Measurements from ENCODE around the gene ZWILCH. TPM values are rescaled to one million over a fixed set of nuclear protein-coding genes. Genes with fewer than 3 reads are reported as not detected.

Gene ZWILCH
- total and polyA plus RNA-seq, 2 donors (not counting 1 experiment from before 2014, with no cell fraction given), result 14.5 to 25.4 TPM

DNA sequence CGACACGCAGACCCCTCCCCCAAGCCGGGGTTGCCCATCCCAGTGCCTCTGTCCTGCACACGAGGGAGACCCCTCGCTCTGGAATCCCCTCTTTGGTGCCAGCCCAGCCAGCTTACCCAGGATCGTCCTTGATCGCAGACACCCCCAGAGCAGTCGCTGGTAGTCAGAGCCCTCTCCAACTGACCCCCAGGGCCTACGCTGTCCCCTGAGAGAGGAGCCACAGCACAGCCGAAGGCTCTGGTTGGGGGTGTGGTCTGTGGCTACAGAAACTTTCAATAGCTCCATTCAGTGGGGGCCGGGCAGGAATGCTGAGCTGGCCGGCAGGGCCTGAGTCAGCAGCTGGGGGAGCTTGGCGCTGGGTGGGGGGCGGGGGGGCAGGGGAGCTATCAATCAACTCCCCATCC lies 60.6 kb downstream of the ZWILCH start, which contains the start of gene LCTL:
Gene LCTL (minus strand): TSS at position 258 of the 404 bp plus-strand sequence. CDS start 633 bp downstream, outside the sequence.
- Histone ChIP-seq H3K4me3 (replicated peaks in 1 of 4; ENCODE audit: control extremely low read depth in 1 of 4, insufficient read depth in 1 of 4, low read depth in 3 of 4, low read length in 4 of 4) (no peak within 1 kb of the TSS), H3K4me1 (ENCODE audit: control insufficient read depth, extremely low read depth, insufficient read depth, low read length) (peaks cover 11% of the 10 kb centered on the region), H3K27ac (ENCODE audit: insufficient read depth, low read length) (no peak within 1 kb of the TSS), H3K9me3 (ENCODE audit: control insufficient read depth, insufficient read depth, low read depth, low read length) (no peaks in the 10 kb centered on the region), H3K27me3 (ENCODE audit: control insufficient read depth, insufficient read depth, low read length) (no peaks in the 10 kb centered on the region), H3K36me3 (ENCODE audit: control insufficient read depth, insufficient read depth, low read length) (no peaks in the 10 kb centered on the region), H3K9ac (ENCODE audit: insufficient read depth, low read length) (no peak within 1 kb of the TSS), H4K20me1 (ENCODE audit: control insufficient read depth, extremely low read depth, insufficient read depth, low read length) (no peaks in the 10 kb centered on the region), H3K4me2 (ENCODE audit: extremely low read depth, insufficient read depth, low read length) (peak within 1 kb of the TSS; percentile 51), H2AFZ (ENCODE audit: low read length) (peak within 1 kb of the TSS; percentile 51), H3K79me2 (ENCODE audit: control insufficient read depth, insufficient read depth, low read length) (no peaks in the 10 kb centered on the region)
- peak; percentile 46 to 83 for DNase-seq (ENCODE audit: low read depth in 2 of 2)
- TF ChIP-seq, protein P1, sequence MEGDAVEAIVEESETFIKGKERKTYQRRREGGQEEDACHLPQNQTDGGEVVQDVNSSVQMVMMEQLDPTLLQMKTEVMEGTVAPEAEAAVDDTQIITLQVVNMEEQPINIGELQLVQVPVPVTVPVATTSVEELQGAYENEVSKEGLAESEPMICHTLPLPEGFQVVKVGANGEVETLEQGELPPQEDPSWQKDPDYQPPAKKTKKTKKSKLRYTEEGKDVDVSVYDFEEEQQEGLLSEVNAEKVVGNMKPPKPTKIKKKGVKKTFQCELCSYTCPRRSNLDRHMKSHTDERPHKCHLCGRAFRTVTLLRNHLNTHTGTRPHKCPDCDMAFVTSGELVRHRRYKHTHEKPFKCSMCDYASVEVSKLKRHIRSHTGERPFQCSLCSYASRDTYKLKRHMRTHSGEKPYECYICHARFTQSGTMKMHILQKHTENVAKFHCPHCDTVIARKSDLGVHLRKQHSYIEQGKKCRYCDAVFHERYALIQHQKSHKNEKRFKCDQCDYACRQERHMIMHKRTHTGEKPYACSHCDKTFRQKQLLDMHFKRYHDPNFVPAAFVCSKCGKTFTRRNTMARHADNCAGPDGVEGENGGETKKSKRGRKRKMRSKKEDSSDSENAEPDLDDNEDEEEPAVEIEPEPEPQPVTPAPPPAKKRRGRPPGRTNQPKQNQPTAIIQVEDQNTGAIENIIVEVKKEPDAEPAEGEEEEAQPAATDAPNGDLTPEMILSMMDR (conservative IDR thresholded peaks at IDR 0.05 in 1 of 2, IDR thresholded peaks at IDR 0.05 in 1 of 2; ENCODE audit: low read depth in 1 of 2, low read length in 2 of 2), result no peak
- TF ChIP-seq EZH2 (IDR thresholded peaks at IDR 0.05; ENCODE audit: low read length, missing control alignments), result no peak

DNA sequence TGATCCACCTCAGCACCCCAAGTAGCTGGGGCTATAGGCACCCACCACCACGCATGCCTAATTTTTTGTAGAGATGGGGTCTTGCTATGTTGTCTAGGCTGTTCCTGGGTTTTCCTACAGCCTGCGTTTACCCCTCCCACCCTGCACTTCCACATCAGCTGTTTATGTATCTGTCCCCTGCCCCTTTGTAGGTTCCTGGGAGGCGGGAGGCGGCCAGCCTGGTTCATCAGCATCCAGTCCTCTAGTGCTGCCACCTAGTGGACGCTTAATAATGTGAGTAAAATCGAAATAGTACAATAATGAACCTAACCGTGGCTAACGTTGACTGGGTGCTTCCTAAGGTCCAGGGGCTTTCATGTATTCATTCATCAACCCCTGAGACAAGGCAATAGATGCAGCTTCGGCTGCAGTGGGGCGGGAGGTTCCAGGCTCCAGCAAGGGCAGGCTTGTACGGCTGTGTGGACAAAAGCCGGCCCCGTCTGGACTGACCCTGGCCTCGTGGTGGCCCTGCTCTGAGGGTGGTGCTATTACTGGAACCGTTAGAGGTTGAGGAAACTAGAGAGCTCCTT lies 61.9 kb downstream of the ZWILCH start:
- no peak overlapping the region for H3K27ac ChIP-seq (ENCODE audit: insufficient read depth, low read length)
- H3K4me3 ChIP-seq (replicated peaks in 1 of 4; ENCODE audit: control extremely low read depth in 1 of 4, insufficient read depth in 1 of 4, low read depth in 3 of 4, low read length in 4 of 4), result no peak overlapping the region
- DNase-seq (ENCODE audit: low read depth in 2 of 2), result peak; percentile 70 to 73
- peak overlapping the region; percentile 87 for H3K4me2 ChIP-seq (ENCODE audit: extremely low read depth, insufficient read depth, low read length)
- no peaks in the 10 kb centered on the region for H3K9me3 ChIP-seq (ENCODE audit: control insufficient read depth, insufficient read depth, low read depth, low read length)
- peak overlapping the region; percentile 91 for H2AFZ ChIP-seq (ENCODE audit: low read length)
- H3K36me3 ChIP-seq (ENCODE audit: control insufficient read depth, insufficient read depth, low read length), result no peaks in the 10 kb centered on the region
- H3K79me2 ChIP-seq (ENCODE audit: control insufficient read depth, insufficient read depth, low read length), result no peaks in the 10 kb centered on the region
- peaks cover 11% of the 10 kb centered on the region for H3K4me1 ChIP-seq (ENCODE audit: control insufficient read depth, extremely low read depth, insufficient read depth, low read length)
- no peaks in the 10 kb centered on the region for H3K27me3 ChIP-seq (ENCODE audit: control insufficient read depth, insufficient read depth, low read length)
- H3K9ac ChIP-seq (ENCODE audit: insufficient read depth, low read length), result no peak overlapping the region
- H4K20me1 ChIP-seq (ENCODE audit: control insufficient read depth, extremely low read depth, insufficient read depth, low read length), result no peaks in the 10 kb centered on the region
- TF ChIP-seq, protein P1 (conservative IDR thresholded peaks at IDR 0.05 in 1 of 2, IDR thresholded peaks at IDR 0.05 in 1 of 2; ENCODE audit: low read depth in 1 of 2, low read length in 2 of 2), result peak; percentile 68 to 70
- no peak for TF ChIP-seq EZH2 (IDR thresholded peaks at IDR 0.05; ENCODE audit: low read length, missing control alignments)

DNA sequence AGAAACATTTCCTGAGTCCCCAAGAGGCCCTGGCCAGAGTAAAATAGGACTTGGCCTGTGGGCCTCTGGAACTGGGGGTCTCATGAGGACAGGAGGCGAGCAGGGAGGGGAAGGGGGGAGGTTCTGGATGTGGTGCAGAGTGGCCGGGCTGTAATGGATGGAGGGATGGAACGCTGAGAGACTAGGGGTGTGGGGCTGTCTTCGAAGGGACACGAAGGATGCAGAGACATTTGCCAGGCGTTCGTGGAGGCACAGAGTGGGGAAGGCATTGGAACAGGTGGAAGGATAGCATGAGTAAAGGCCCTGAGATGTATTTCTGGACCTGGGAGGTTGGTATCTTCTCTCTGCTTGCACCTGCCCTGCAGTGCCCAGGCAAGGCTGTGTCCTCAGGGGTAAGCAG lies 62.8 kb downstream of the ZWILCH start:
- Histone ChIP-seq H3K27ac (ENCODE audit: insufficient read depth, low read length) (no peak overlapping the region), H3K4me2 (ENCODE audit: extremely low read depth, insufficient read depth, low read length) (no peak overlapping the region), H3K9me3 (ENCODE audit: control insufficient read depth, insufficient read depth, low read depth, low read length) (no peaks in the 10 kb centered on the region), H2AFZ (ENCODE audit: low read length) (no peak overlapping the region), H3K27me3 (ENCODE audit: control insufficient read depth, insufficient read depth, low read length) (no peaks in the 10 kb centered on the region), H3K79me2 (ENCODE audit: control insufficient read depth, insufficient read depth, low read length) (no peaks in the 10 kb centered on the region), H3K4me1 (ENCODE audit: control insufficient read depth, extremely low read depth, insufficient read depth, low read length) (peaks cover 11% of the 10 kb centered on the region), H3K36me3 (ENCODE audit: control insufficient read depth, insufficient read depth, low read length) (no peaks in the 10 kb centered on the region), H4K20me1 (ENCODE audit: control insufficient read depth, extremely low read depth, insufficient read depth, low read length) (no peaks in the 10 kb centered on the region), H3K9ac (ENCODE audit: insufficient read depth, low read length) (no peak overlapping the region), H3K4me3 (replicated peaks in 1 of 4; ENCODE audit: control extremely low read depth in 1 of 4, insufficient read depth in 1 of 4, low read depth in 3 of 4, low read length in 4 of 4) (no peak overlapping the region)
- no peak for DNase-seq (ENCODE audit: low read depth in 2 of 2)
- TF ChIP-seq, protein P1 (conservative IDR thresholded peaks at IDR 0.05 in 1 of 2, IDR thresholded peaks at IDR 0.05 in 1 of 2; ENCODE audit: low read depth in 1 of 2, low read length in 2 of 2), result no peak
- no peak for TF ChIP-seq EZH2 (IDR thresholded peaks at IDR 0.05; ENCODE audit: low read length, missing control alignments)
